Central memory CD8-positive, alpha-beta T cell (primary cell): ENCODE results near the gene MOGAT3.

ENCODE experiments used
- ATAC-seq: fragments of 150-1000 bp; cut with Tn5 transposase; replicated peaks from 2 replicates; pipeline ENCODE4 v1.10.0; 2022; ENCODE audit warnings: mild to moderate bottlenecking, moderate FRiP score, moderate number of reproducible peaks; ENCODE audit not compliant: poor library complexity, severe bottlenecking; ENCODE audit errors: extremely low read depth
- DNase-seq, 2 donors: peaks; one replicate each; pipeline ENCODE4 v3.0.0; 2021; ENCODE audit warnings: low spot score in 2 of 2
- H3K27ac Mint-ChIP-seq: one replicate; pipeline ENCODE4 v1.8.0; 2022; ENCODE audit warnings: low read depth, mild to moderate bottlenecking, moderate library complexity, mixed read lengths
- H3K27me3 Mint-ChIP-seq: one replicate; pipeline ENCODE4 v1.8.0; 2022; ENCODE audit warnings: mixed read lengths
- H3K36me3 Mint-ChIP-seq: one replicate; pipeline ENCODE4 v1.8.0; 2022; ENCODE audit warnings: mild to moderate bottlenecking, moderate library complexity, mixed read lengths; ENCODE audit not compliant: insufficient read depth
- H3K4me1 Mint-ChIP-seq: one replicate; pipeline ENCODE4 v1.8.0; 2022; ENCODE audit warnings: mixed read lengths
- H3K4me3 Mint-ChIP-seq: one replicate; pipeline ENCODE4 v1.8.0; 2022; ENCODE audit warnings: mild to moderate bottlenecking, moderate library complexity, mixed read lengths
- H3K9me3 Mint-ChIP-seq: one replicate; pipeline ENCODE4 v1.8.0; 2022; ENCODE audit warnings: mixed read lengths

MOGAT3 gene

DNA sequence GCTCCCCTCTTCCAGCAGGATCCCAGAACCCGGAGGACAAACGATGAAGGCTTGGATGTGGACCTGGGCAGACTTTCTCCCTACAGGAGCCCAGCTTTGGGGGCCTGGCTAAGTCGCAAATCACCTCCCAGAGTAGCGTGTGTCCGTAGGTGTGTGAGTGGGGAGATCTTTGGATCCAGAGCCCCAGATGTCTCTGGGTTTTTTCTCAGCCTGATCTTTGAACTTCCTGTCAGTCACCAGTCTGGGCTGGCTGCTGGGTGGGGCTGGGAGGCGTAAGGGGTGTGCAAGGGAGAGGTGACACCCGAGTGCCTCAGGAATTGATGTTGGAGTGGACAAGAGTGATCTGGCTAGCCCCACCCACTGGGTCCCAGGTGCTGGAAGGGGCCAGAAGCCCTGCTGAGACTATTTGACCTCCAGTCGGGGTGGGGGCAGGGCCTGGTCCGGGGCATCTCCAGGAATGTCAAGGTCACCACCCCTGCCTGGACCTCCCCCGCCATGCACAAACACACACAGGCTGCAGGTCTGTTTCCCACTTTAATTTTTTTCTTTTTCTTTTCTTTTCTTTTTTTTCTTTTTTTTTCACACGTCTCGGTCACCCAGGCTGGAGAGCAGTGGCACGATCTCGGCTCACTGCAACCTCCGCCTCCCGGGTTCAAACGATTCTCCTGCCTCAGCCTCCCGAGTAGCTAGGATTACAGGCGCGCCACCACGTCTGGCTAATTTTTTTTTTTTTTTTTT is at the start of gene MOGAT3:
TSS of gene MOGAT3 (minus strand) at position 175 of the 738 bp plus-strand sequence. CDS start 182 bp downstream, outside the sequence.
- H3K4me1 Mint-ChIP-seq, result peaks cover 10% of the 10 kb centered on the region
- ATAC-seq, result peak; percentile 36
- H3K27ac Mint-ChIP-seq, result no peak within 1 kb of the TSS
- no peak for DNase-seq
- H3K4me3 Mint-ChIP-seq, result peak within 1 kb of the TSS; percentile 19
- no peaks in the 10 kb centered on the region for H3K9me3 Mint-ChIP-seq
- H3K36me3 Mint-ChIP-seq, result no peaks in the 10 kb centered on the region
- peaks cover 42% of the 10 kb centered on the region for H3K27me3 Mint-ChIP-seq

DNA sequence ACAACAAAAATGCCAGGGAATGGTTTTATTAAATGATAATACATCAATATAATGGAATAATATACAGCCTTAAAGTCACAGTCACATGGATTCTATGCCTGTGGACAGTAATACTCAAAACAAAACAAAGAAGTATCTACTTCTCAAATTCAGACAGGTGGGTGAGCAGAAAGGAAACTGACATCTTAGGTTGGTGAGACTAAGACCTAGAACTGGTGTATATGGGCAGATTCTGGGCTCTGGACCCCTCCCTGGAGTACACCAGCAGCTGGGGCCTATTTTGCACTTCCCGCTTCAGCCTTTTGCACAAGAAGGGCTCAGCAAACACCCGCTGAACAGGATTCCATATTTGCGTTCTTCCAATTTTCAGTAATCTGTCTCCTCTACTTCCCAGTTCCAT is 49.5 kb upstream of the MOGAT3 start:
- peak overlapping the region; percentile 99 for H3K4me3 Mint-ChIP-seq
- no peaks in the 10 kb centered on the region for H3K27me3 Mint-ChIP-seq
- ATAC-seq, result no peak
- H3K4me1 Mint-ChIP-seq, result peaks cover 33% of the 10 kb centered on the region
- no peak for DNase-seq
- H3K27ac Mint-ChIP-seq, result peak overlapping the region; percentile 64
- H3K9me3 Mint-ChIP-seq, result no peaks in the 10 kb centered on the region
- peaks cover 20% of the 10 kb centered on the region for H3K36me3 Mint-ChIP-seq

GRCh38 chr7:101248276-101248675 is 47.4 kb upstream of the MOGAT3 start:
- no peaks in the 10 kb centered on the region for H3K9me3 Mint-ChIP-seq
- H3K4me1 Mint-ChIP-seq, result peaks cover 48% of the 10 kb centered on the region
- H3K36me3 Mint-ChIP-seq, result peaks cover 33% of the 10 kb centered on the region
- no peak overlapping the region for H3K27ac Mint-ChIP-seq
- H3K27me3 Mint-ChIP-seq, result no peaks in the 10 kb centered on the region
- ATAC-seq, result no peak
- DNase-seq, result no peak
- H3K4me3 Mint-ChIP-seq, result no peak overlapping the region

GRCh38 chr7:101245147-101245668 is 44.4 kb upstream of the MOGAT3 start:
- ATAC-seq, result no peak
- no peaks in the 10 kb centered on the region for H3K9me3 Mint-ChIP-seq
- H3K27ac Mint-ChIP-seq, result peak overlapping the region; percentile 90
- peak overlapping the region; percentile 89 for H3K4me3 Mint-ChIP-seq
- DNase-seq, result no peak
- no peaks in the 10 kb centered on the region for H3K27me3 Mint-ChIP-seq
- H3K36me3 Mint-ChIP-seq, result peaks cover 24% of the 10 kb centered on the region
- H3K4me1 Mint-ChIP-seq, result peaks cover 31% of the 10 kb centered on the region

DNA sequence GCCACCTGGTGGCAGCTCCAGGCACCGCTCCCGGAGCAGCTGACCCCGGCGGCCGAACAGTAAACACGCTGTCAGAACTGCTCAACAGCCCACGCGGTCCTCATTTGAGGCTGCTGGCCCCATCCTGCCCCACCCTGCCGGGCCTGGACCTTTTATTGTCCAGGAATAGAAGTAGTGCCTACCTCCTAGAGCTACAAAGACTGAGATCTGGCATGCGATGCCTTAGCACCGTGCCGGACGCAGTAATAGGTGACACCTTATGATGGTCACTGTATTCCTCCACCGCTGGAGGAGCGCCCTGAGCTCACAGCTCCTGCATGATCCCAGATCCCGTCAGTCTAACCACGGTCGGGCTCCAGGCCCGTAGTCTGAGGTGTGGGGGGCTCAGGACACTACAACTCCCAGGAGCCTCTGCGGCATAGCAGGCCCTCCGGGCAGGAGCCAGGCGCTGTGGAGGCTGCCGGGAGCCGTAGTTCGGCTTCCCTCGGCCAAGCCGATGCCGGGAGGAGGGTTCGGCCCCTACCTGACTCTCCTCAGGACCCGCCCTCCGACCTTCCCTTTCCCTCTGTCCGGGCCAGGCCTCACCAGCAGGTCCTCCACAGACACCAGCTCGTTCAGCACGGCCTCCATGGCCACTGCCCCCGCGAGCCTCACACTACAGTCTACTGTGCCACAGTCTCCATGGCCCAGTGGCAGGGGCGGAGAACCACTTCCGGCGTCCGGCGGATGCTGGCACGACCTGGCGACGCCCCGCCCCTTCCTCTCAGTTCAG is 43.7 kb upstream of the MOGAT3 start, which contains the start of gene FIS1:
TSS of gene FIS1 (minus strand) at position 707 of the 772 bp plus-strand sequence. CDS start at position 630, 77 bp downstream.
- Mint-ChIP-seq H3K36me3 (peaks cover 22% of the 10 kb centered on the region), H3K4me1 (peaks cover 26% of the 10 kb centered on the region), H3K27ac (peak within 1 kb of the TSS; percentile 90), H3K27me3 (no peaks in the 10 kb centered on the region), H3K4me3 (peak within 1 kb of the TSS; percentile 89), H3K9me3 (no peaks in the 10 kb centered on the region)
- DNase-seq, result peak; percentile 88 to 90
- peak; percentile 97 for ATAC-seq

DNA sequence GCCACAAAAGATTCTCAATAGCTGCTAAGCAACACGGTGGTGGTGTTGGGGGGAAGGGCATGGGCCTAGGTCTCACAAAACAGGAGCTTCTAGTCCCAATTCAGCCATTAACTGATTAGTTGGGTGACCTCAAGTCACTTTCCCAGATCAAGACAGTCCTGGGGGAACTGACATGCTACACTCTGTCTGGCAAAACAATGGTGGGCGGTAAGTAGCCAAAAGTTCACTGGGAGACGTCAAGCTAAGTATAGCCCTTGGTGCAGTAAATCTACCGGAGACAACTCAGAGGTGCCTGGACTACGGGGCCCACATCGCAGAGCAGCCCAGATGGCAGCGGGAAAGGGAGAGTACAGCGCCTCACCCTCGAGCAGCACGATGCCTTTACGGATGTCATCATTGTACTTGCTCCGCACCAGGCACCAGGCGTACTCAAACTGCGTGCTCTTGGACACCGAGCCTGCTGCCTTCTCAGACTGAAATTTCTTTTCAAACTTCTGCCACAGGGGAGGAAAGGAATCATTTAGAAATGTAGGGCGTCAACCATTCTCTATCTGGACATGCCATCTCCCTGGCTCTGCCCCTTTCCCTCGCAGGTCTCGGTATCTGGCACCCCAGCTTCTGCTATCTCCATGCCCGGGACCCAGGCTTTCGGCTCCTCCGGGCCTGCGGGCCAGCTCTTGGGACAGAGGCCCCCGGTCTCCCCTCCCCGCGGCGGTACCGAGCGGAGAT is 43.0 kb upstream of the MOGAT3 start:
- DNase-seq (no peak), ATAC-seq (no peak)
- Mint-ChIP-seq H3K4me1 (peaks cover 26% of the 10 kb centered on the region), H3K27me3 (no peaks in the 10 kb centered on the region), H3K36me3 (peaks cover 20% of the 10 kb centered on the region), H3K4me3 (peak overlapping the region; percentile 89), H3K9me3 (no peaks in the 10 kb centered on the region), H3K27ac (peak overlapping the region; percentile 90)

DNA sequence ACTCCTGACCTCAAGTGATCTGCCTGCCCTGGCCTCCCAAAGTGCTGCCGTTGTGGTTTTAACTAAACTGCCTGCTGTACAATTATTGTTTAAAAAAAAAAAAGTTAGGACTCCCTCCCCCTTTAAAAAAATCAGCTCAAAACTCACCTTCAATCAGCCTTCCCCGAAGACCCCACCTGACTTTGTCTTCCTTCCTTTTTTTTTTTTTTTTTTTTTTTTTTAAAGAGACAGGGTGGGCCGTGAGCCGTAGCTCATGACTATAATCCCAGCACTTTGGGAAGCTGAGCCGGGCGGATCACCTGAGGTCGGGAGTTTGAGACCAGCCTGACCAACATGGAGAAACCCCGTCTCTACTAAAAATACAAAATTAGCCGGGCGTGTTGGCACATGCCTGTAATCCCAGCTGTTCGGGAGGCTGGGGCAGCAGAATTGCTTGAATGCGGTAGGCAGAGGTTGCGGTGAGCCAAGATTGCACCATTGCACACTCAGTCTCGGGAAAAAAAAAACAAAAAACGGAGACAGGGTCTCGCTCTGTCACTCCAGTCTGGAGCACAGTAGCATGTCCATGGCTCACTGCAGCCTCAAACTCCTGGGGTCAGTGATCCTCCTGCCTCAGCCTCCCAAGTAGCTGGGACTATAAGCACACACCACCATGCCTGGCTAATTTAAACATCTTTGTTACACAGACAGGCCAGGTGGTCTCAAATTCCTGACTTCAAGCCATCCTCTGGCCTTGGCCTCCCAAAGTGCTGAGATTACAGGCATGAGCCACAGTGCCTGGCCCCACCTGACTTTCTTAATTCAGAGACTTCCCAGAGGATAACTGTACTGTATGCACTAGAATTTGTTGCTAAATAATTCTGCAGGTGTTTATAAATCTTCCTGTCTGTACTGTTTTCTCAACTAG is 40.9 kb upstream of the MOGAT3 start:
- Mint-ChIP-seq H3K27ac (no peak overlapping the region), H3K4me3 (no peak overlapping the region), H3K36me3 (peaks cover 16% of the 10 kb centered on the region), H3K4me1 (peaks cover 15% of the 10 kb centered on the region), H3K27me3 (no peaks in the 10 kb centered on the region), H3K9me3 (no peaks in the 10 kb centered on the region)
- ATAC-seq, result no peak
- DNase-seq, result no peak

GRCh38 chr7:101241015-101241363 is 40.2 kb upstream of the MOGAT3 start:
- ATAC-seq (no peak), DNase-seq (no peak)
- Mint-ChIP-seq H3K27ac (no peak overlapping the region), H3K4me3 (no peak overlapping the region), H3K27me3 (no peaks in the 10 kb centered on the region), H3K9me3 (no peaks in the 10 kb centered on the region), H3K4me1 (peaks cover 15% of the 10 kb centered on the region), H3K36me3 (peaks cover 18% of the 10 kb centered on the region)

GRCh38 chr7:101240226-101241014 is 39.6 kb upstream of the MOGAT3 start:
- Mint-ChIP-seq H3K9me3 (no peaks in the 10 kb centered on the region), H3K4me3 (no peak overlapping the region), H3K27ac (no peak overlapping the region), H3K27me3 (no peaks in the 10 kb centered on the region), H3K36me3 (peaks cover 18% of the 10 kb centered on the region), H3K4me1 (peaks cover 15% of the 10 kb centered on the region)
- ATAC-seq, result no peak
- no peak for DNase-seq

DNA sequence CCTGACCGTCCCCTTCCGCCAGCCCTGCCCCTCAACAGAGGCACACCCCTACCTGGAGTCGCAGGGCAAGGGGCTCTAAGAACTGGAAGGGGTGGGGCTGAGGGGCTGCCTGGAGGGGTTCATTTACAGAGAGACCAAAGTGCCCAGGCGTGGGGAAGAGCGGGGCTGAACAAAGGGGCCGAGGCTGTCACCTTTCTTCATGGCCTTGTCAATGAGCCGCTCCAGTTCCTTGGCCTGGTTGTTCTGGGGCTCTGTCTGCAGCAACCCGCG is 39.0 kb upstream of the MOGAT3 start:
- H3K27ac Mint-ChIP-seq, result no peak overlapping the region
- no peak overlapping the region for H3K4me3 Mint-ChIP-seq
- H3K36me3 Mint-ChIP-seq, result peaks cover 15% of the 10 kb centered on the region
- no peaks in the 10 kb centered on the region for H3K9me3 Mint-ChIP-seq
- no peak for ATAC-seq
- no peak for DNase-seq
- no peaks in the 10 kb centered on the region for H3K27me3 Mint-ChIP-seq
- peaks cover 10% of the 10 kb centered on the region for H3K4me1 Mint-ChIP-seq

DNA sequence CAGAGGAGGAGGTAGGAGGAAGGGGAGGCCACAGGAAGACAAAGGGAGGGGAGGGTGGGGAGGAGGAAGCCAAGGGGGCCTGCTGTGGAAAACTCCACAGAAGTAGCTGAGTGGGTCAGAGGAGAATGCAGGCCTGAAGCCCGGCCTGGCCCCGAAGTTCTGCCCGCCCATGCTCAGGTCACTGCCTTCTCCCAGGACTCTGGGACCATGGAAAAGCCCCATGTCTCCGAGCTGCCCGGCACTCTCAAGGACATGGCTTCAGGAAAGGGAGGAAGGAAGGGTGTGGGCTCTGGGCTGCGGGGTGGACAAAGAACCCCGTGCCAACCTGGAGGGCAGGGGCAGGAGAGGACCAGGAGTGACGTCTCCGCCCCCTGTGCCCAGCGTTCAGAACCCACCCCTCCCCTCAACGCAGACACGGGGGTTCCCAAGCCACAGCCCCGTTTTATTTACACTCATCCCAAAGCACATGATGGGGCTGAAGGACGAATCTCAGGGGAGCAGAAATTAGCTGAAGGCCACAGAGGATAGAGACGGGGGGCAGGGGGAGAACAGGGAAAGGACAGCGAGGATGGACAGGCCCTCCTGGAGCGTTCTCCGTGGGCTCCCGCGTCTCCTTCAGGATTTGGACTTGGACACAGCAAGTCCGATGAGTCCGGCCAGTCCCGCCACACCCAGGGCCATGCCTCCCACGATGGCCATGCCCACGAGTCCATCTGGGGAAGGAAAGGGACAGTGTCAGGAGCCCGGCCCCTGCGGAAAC is 38.5 kb upstream of the MOGAT3 start:
- Mint-ChIP-seq H3K27me3 (no peaks in the 10 kb centered on the region), H3K4me3 (no peak overlapping the region), H3K36me3 (peaks cover 10% of the 10 kb centered on the region), H3K9me3 (no peaks in the 10 kb centered on the region), H3K27ac (no peak overlapping the region), H3K4me1 (peaks cover 5% of the 10 kb centered on the region)
- no peak for DNase-seq
- no peak for ATAC-seq
